GM19238 (cell line): ENCODE data around the gene SEMA4G.
"Not testable (repeated sequence)": the region's sequence is repeated elsewhere in the genome, so short reads cannot be mapped to it uniquely, and the experiment has no call there.

Experiments used
- DNase-seq: peaks from one replicate; pipeline ENCODE4 v3.0.0; 2011; ENCODE audit warnings: low spot score; ENCODE audit not compliant: insufficient read length

SEMA4G gene

GRCh38 chr10:100970914-100971811, 1.9 kb downstream of the SEMA4G start:
- no peak for DNase-seq

DNA sequence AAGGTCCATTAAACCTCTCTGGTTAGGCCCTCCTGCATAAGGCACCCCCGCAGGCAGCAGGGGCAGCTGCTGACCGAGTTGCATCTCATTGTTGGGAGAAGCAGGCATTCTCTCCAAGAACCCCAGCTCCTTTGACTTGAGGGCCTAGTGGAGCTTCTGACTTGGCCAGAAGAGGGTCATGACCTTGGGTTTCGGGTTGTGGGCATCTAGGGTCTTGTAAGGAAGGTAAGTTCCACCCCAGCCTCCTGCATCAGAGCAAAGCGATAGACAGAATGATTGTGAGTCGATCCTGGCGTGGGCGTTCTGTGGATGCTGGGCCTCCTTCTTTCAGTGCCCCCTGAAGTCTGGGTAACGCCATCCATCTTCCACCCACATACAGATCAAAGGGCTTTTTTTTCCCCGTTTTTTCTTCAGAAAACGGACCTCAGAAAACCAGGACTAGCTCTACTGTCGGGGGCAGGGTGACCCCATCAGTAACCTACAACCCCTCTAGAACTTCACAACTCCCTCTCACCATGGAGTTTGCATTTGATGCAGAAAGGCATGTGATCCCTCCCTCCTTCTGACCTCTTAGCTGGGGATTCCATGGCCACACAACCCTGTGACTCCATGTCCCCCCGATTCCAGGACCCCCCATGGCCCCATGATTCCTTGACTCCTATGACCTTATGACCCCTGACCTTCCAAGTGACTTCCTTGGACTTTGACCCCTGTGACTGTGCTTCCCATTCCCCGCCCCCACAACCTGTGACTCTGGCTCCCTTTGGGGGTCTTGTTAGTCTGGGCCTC, 3.0 kb downstream of the SEMA4G start:
- DNase-seq = no peak

GRCh38 chr10:100972904-100973535, 3.7 kb downstream of the SEMA4G start:
- DNase-seq = no peak

DNA sequence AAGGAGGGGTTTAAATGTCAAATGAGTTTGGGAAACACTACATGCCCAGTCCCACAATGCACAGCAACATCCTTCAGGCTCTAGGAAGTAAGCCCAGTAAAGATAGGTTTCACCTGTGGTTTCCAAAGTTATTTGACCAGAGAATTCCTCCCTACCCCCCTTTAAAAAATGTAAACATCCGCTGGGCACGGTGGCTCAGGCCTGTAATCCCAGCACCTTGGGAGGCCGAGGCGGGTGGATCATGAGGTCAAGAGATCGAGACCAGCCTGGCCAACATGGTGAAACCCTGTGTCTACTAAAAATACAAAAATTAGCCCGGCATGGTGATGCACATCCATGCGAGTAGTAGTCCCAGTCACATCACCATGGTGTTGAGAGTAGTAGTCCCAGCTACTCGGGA, 6.1 kb downstream of the SEMA4G start:
- not testable (repeated sequence) for DNase-seq

GRCh38 chr10:100976906-100977305, 7.6 kb downstream of the SEMA4G start:
- no peak for DNase-seq

- no peak for DNase-seq
Observed at GRCh38 chr10:100977436-100977835, 8.1 kb downstream of the SEMA4G start.

DNA sequence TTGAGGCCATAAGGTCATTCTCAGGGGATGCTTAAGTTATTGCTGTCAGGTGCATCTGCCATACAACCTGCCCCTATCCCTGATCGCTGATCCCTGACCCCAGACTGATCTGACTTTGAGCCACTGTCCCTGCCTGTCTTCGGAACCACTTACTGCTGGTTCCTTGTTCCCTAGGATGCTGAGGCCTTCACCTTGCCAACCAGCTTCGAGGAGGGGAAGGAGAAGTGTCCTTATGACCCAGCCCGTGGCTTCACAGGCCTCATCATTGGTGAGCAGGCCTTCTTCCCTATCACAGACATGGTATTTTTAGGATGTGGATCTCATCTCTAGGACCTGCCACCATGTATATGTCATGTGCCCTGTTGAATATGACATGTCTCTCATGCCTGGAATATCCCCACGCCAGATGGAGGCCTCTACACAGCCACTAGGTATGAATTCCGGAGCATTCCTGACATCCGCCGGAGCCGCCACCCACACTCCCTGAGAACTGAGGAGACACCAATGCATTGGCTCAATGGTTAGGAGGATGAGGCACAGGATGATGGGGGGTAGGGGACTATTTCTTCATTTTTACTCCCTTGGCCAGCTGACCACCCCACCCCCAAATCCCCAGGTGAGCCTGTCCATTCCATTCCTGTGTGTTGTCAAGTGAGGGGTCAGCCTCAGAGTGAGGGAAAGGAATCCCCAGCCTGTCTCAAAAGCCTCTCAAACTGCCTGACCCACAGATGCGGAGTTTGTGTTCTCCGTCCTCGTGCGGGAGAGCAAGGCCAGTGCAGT, 9.0 kb downstream of the SEMA4G start:
- no peak for DNase-seq

GRCh38 chr10:100978901-100979195, 9.5 kb downstream of the SEMA4G start:
- DNase-seq = no peak

DNA sequence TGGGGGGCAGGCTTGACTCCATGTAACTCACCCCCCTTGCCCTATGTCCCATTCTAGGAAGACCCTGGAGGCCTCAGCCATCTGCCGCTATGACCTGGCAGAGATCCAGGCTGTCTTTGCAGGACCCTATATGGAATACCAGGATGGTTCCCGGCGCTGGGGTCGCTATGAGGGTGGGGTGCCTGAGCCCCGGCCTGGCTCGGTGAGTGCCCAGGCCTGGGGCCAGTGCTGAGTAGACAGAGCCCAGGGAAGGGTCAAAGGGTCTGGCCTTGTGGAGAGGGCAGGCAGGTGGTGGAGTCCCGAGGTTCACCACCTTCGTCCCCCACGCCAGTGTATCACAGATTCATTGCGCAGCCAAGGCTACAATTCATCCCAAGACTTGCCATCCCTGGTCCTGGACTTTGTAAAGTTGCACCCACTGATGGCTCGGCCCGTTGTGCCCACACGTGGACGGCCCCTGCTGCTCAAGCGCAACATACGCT, 10.5 kb downstream of the SEMA4G start:
- no peak for DNase-seq

GRCh38 chr10:100980311-100980710, 11.0 kb downstream of the SEMA4G start:
- no peak for DNase-seq

GRCh38 chr10:100980711-100981110, 11.4 kb downstream of the SEMA4G start:
- no peak for DNase-seq

DNA sequence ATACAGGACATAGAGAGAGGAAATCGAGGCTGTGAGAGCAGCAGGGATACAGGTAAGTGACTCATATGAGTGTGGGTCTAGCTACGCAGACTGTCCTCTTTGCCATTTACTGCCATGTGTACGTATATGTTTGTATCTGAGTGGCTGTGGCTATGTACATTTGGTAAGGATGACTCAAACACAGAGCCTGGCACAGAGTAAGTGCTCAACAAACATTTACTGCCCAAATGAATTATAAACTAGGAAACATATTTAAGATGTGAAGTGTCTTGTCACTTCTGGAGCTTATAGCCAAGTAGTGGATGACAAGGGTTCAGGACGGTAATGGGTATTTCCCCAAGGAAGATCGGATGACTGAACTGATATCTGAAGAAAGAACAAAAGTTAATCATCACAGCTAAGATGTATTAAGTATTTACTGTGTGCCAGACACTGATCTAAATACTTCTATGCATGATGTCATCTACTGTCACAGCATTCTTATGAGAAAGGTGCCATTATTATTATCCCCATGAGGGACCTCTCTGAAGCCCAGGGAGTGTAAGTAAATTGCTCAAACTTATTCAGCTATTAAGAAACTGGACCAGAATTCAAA, 12.0 kb downstream of the SEMA4G start:
- no peak for DNase-seq

- no peak for DNase-seq
Observed at GRCh38 chr10:100982916-100983830, 13.9 kb downstream of the SEMA4G start.

- DNase-seq = no peak
Observed at GRCh38 chr10:100983868-100984671, 14.8 kb downstream of the SEMA4G start.

DNA sequence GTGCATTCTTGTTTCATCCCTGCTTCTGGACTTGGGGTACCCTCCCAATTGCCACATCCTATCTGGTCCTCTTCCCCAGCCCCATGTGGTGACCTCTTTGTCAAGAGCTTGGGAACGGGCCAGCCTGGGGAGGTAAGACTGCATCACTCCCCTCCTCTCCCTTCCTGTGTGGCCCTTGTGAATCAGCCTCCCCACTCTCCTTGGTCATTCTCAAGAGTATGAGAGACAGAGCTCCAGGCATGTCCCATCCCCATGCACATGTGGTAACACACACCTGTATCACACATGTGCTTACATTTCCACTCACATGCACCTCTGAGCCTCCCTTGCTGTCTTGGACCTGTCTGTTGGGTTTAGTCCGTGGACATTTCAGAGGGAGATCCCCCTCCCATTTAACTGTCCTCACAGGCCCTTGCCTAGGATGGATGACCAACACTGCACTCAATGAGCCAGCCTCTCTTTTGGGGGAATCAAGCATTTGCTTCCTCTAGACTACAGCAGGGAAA, 15.4 kb downstream of the SEMA4G start:
- DNase-seq = no peak

- DNase-seq = no peak
Observed at GRCh38 chr10:100985336-100985735, 16.0 kb downstream of the SEMA4G start.

DNA sequence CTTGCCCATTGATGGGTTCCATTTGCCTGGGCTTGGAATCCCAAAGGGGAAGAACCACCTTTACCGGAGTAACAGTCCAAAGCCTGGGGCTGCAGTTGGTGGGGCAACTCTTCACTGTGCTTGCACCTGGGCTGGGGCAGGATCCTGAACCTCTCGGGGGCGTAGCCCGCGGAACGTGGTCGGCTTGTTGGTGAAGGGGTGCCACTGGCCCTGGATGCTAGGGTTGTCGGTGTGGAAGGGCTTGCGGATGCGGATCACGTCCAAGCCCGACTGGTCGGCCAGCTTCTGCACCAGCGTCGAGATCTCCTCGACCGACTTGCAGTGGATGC, 17.3 kb downstream of the SEMA4G start:
- DNase-seq = no peak

- DNase-seq = peak; percentile 95
Observed at GRCh38 chr10:100986952-100987684, 17.8 kb downstream of the SEMA4G start, which contains the start of the genes MRPL43 and TWNK. Gene MRPL43, minus strand, starts transcription at chr10:100987497. Its CDS starts 54 bp downstream, at chr10:100987443. Gene TWNK, plus strand, starts transcription at chr10:100987543. Its CDS starts 668 bp downstream, at chr10:100988211.
